ENCODE results near the gene STIP1.
A peak's percentile ranks its signal among the peaks of the same experiment; 100 is the strongest.

The STIP1 gene

DNA sequence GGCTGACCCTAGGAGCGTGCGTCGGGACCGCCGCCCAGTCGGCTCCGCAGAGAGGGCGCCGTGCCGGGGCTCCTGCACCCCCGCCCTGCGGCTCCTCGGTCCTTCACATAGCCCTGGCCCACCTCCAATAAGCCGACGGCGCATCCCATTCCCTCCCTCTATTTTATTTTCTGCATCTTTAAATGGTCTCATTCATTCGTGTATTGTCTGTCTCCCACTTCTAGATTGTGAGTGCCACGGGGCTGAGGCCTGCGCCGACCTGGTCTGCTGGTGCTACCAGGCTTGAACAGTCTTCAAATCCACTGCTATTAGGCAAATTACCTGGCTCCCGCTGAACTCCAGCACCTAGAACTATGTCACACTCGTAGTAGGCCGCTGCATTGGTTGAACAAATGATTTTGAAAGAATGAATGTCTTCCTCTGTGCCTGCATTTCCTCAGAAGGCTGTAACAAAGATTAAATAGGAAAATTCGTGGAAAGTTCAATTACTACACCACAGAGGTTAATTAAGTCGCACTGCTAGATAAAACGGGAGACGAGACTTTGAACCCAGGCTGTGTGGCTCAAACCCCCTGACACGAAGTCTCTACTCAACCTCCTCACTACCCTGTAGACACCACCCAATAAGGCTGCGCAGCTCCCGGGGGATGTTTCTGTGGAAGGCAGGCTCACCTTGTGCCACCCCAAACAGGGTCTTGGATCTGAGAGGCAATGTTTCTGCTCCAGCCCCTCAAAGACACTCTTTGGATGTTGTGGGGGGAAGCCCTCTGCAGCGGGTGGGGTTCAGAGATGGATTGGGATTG, 62.0 kb downstream of the STIP1 start:
- no peaks in the 10 kb centered on the region for H3K36me3 ChIP-seq (ENCODE audit: insufficient read depth, low read length)
- H3K4me1 ChIP-seq (ENCODE audit: insufficient read depth, low read length) = peaks cover 30% of the 10 kb centered on the region
- no peaks in the 10 kb centered on the region for H3K9me3 ChIP-seq (ENCODE audit: control insufficient read depth, insufficient read depth, low read length)
- H3K9ac ChIP-seq (ENCODE audit: low read depth, low read length) = peak overlapping the region; percentile 86

DNA sequence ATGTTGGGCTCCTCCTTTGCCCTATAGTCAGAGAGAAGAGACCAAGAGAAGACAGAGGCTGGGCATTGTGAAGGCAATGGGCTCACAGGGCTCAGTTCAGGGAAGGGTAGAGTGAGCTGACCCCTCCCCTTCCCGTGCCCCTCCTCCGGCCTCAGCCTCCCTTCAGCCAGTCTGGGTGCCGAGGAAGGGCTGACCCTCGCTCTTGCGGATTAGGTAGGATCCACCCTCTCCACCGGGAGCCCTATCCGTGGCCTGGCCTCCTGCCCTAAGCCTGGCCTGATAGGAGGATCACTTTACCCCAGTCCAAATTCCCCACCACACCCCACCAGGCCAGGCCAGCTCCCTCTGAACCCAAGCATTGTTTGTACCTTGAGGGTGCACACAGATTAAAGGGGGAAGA, 62.6 kb downstream of the STIP1 start:
- no peaks in the 10 kb centered on the region for H3K9me3 ChIP-seq (ENCODE audit: control insufficient read depth, insufficient read depth, low read length)
- peaks cover 30% of the 10 kb centered on the region for H3K4me1 ChIP-seq (ENCODE audit: insufficient read depth, low read length)
- no peaks in the 10 kb centered on the region for H3K36me3 ChIP-seq (ENCODE audit: insufficient read depth, low read length)
- H3K9ac ChIP-seq (ENCODE audit: low read depth, low read length) = no peak overlapping the region

DNA sequence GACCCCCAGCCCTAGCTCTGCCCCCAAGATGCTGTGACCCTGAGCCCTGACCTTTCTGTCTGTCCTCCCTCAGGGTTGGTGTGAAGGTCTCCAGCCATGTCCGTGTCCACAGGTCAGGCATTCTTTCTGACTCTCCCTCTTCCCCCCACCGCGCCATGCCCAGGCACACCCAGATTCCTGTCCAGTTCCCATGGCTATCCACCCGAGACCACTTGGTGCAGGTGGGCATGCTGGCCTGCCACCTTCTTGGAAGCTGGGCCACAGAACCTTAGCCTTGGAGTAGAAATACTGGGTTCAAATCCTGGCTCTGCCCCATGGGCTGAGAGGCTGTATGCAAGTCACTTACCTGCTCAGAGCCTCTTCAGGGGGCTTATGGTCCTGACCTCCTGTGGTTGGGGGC, 63.1 kb downstream of the STIP1 start:
- H3K4me1 ChIP-seq (ENCODE audit: insufficient read depth, low read length) = peaks cover 30% of the 10 kb centered on the region
- H3K9ac ChIP-seq (ENCODE audit: low read depth, low read length) = no peak overlapping the region

DNA sequence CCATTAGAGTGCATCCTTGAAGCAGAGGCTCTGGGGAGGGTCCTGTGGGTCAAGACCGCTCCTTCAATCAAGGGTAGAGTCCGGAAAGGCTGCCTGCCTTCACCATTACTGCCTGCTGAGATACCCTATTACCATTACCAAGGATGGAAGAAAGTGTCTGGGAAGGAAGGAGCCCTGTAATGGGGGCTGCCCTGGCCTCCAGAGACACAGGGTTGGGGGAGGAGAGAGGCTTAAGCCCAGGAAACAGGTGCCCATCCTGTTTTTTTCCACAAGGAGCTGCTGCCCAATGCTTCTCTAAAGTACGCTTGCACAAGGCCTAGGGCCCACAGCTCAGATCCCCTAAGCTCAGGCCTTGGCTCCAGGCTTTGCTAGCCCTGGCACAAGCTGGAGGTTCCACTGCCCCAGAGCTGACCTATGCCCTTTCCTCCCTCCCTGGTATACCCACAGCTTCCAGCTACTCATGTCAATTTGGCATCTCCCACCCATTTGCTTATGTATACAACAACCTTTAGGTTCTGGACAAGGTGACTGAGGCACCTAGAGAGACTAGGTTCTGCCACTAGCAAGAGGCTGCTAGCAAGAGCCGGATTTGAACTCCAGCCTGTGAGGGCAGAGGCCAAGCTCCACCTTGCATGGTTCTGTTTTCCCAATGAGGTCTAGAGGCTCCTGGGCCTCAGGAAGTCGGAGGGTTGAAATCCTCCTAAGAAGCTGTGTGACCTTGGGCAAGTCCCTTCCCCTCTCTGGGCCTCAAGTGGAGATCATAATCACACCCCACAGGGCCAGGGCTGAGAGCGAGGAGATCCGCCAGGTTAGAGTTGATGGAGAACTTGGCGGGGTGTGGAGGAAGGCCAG, 63.8 kb downstream of the STIP1 start:
- no peak overlapping the region for H3K9ac ChIP-seq (ENCODE audit: low read depth, low read length)

More for the DNA sequence above, 63.1 kb downstream of the STIP1 start:
- Histone ChIP-seq H3K36me3 (ENCODE audit: insufficient read depth, low read length) (no peaks in the 10 kb centered on the region), H3K9me3 (ENCODE audit: control insufficient read depth, insufficient read depth, low read length) (no peaks in the 10 kb centered on the region)

DNA sequence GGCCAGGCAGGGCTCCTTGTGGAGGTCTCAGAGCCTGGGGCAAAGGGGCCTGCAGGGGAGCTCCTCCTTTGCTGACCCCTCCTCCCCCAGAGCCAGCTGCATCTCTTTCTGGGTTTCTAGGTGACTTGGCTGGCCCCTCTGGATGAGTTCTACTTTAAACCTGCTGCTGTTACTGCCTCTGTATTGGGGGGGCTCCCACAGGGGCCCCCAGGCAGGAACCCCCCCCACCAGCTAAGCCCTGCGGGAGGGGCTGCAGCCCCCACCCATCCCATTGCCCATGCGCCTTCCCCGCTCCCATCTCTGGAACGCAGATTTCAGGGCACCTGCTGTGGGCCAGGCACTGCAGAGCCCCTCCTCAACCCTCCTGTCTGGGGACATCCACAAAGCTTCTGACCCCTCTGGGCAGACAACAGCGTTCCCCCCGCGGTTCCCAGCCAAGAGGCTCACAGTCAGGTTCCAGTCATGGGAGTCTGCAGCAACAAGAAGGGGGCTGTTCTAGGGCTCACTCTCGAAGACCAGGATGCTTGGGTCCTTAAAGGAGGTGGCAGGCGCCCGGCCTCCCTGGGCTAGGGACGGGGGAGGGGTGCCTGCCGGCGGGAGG, 64.5 kb downstream of the STIP1 start:
- Histone ChIP-seq H3K36me3 (ENCODE audit: insufficient read depth, low read length) (no peaks in the 10 kb centered on the region), H3K4me1 (ENCODE audit: insufficient read depth, low read length) (peaks cover 30% of the 10 kb centered on the region), H3K9me3 (ENCODE audit: control insufficient read depth, insufficient read depth, low read length) (no peaks in the 10 kb centered on the region), H3K9ac (ENCODE audit: low read depth, low read length) (peak overlapping the region; percentile 82)

More for the DNA sequence above, 63.8 kb downstream of the STIP1 start:
- Histone ChIP-seq H3K9me3 (ENCODE audit: control insufficient read depth, insufficient read depth, low read length) (no peaks in the 10 kb centered on the region), H3K4me1 (ENCODE audit: insufficient read depth, low read length) (peaks cover 30% of the 10 kb centered on the region), H3K36me3 (ENCODE audit: insufficient read depth, low read length) (no peaks in the 10 kb centered on the region)

DNA sequence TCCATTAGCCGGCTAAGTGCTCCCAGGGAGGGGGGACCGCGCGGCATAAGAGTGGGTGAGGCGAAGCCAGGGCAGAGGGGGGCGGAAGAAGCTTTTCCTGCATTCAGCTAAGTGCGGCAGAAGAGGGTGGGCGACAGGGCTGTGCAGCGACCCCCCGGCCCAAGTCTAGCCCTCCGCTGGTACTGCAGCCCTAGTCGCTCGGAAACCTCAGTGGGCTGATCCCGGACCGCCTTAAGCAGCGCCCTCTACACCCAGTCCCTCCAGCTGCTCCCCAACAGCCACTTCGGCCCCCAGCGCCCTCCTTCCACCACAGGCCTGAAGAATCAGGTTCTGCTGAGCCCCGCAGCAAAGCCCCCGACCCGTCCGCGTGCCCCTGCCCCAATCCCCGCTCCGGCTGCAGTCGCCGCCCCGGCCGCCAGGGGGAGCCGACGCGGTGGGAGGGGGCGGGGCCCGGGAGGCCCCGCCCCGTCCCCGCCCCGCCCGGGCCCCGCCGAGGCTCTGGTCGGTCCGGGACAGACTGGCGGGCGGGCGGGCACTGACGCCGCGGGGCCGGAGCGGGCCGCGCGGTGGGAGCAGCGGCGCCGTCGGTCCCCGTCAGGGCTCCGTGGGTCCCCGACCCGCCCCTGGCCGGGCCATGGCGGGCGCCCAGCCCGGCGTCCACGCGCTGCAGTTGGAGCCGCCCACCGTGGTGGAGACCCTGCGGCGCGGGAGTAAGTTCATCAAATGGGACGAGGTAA, 65.2 kb downstream of the STIP1 start, which contains the start of gene PLCB3:
TSS of gene PLCB3 (plus strand) at position 515 of the 737 bp plus-strand sequence. CDS start at position 635, 120 bp downstream.
- no peaks in the 10 kb centered on the region for H3K9me3 ChIP-seq (ENCODE audit: control insufficient read depth, insufficient read depth, low read length)
- H3K9ac ChIP-seq (ENCODE audit: low read depth, low read length) = peak within 1 kb of the TSS; percentile 82
- peaks cover 30% of the 10 kb centered on the region for H3K4me1 ChIP-seq (ENCODE audit: insufficient read depth, low read length)
- H3K36me3 ChIP-seq (ENCODE audit: insufficient read depth, low read length) = peaks cover 4% of the 10 kb centered on the region

DNA sequence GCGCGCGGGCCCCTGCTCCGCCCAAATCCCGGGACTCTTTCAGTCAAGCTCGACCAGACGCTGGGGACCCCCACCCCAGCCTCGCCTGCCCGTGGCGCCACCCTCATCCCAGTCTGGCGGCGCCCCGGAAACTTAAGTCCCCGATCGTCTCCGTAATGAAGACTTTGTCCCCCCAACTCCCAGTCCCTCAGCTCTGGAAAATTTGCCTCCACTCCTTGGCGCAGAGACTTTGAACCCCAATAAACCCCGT, 65.7 kb downstream of the STIP1 start:
- H3K4me1 ChIP-seq (ENCODE audit: insufficient read depth, low read length) = peaks cover 30% of the 10 kb centered on the region

DNA sequence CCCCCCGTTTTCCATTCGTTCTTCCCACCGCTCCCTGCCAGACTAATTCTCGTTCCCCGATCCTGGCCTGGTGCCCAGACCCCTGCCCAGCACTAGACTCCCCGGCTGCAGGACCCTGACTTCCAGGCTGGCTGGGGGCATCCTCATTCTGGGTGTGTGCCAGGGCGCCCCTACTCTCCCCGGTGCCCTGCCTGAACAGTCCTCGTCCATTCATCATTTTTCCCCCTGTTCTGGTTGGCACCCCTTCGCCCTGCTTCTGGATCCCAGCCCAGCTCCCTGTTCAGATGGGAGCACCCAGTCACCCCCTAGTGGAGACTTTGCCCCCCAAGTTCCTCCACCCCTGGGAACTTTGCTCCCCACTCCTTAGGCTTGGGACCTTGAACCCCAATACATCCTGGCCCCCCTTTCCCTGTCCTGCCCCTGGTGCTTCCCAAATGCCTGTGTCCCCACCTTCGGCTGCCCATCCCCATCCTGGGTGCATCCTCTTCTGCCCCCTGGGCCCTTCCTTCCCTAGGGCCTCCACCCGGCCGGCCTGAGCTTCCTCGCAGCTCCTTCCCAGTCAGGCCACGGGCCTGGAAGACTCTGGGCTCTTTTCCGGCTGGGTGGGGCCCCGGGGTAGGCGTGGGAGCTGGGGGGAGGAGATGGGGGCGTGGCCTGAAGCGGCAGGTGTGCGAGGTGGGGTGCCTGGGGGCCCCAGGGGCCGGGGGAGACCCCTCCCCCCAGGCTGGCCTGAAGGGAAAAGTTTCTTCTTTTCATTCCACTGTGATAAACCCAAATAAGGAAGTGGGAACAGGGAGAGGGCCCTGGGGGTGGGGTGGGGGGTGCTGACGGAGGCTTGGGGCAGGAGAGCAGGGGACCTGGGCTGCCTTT, 66.3 kb downstream of the STIP1 start:
- H3K9me3 ChIP-seq (ENCODE audit: control insufficient read depth, insufficient read depth, low read length) = no peaks in the 10 kb centered on the region
- peak overlapping the region; percentile 82 for H3K9ac ChIP-seq (ENCODE audit: low read depth, low read length)
- peaks cover 30% of the 10 kb centered on the region for H3K4me1 ChIP-seq (ENCODE audit: insufficient read depth, low read length)
- peaks cover 7% of the 10 kb centered on the region for H3K36me3 ChIP-seq (ENCODE audit: insufficient read depth, low read length)

More for the DNA sequence above, 65.7 kb downstream of the STIP1 start:
- H3K36me3 ChIP-seq (ENCODE audit: insufficient read depth, low read length) = peaks cover 7% of the 10 kb centered on the region
- peak overlapping the region; percentile 82 for H3K9ac ChIP-seq (ENCODE audit: low read depth, low read length)
- H3K9me3 ChIP-seq (ENCODE audit: control insufficient read depth, insufficient read depth, low read length) = no peaks in the 10 kb centered on the region

DNA sequence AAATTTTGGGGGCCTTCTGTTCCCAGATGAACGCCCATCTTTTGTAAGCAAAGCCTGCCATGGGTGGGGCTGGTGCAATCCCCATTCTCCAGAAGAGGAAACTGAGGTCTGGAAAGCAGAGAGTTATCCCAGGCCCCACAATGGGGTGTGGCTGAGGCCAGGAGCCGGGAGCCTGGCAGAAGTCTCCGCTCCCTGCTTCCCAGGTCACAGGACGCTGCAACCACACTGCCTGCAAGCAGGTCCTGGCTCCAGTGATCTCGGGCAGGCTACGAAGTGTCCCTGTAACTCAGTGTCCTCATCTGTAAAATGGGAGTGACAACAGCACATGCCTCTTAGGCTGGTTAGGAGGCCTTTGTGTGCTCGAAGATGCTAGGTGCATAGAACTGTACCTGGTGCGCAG, 67.1 kb downstream of the STIP1 start:
- Histone ChIP-seq H3K9me3 (ENCODE audit: control insufficient read depth, insufficient read depth, low read length) (no peaks in the 10 kb centered on the region), H3K36me3 (ENCODE audit: insufficient read depth, low read length) (peaks cover 7% of the 10 kb centered on the region), H3K9ac (ENCODE audit: low read depth, low read length) (no peak overlapping the region), H3K4me1 (ENCODE audit: insufficient read depth, low read length) (peaks cover 27% of the 10 kb centered on the region)

DNA sequence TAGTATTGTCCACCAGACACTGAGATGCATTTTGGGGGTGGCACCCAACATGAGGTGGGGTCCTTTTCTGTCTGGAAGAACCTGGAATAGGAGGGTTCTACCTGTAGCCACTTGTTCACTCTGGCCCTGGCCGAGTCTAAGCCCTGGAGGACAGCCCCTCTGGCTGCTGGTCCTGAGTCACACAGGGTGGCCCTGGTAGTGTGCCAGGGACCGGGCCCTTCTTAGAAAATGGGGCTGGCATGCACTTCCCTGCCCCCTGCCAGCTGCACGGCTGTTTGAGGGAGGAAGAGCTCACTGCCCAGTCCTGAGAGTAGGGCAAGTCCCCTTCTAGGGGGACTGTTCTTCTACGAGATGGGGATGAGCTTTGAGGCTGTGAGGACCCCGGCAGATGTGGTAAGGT, 67.5 kb downstream of the STIP1 start:
- Histone ChIP-seq H3K36me3 (ENCODE audit: insufficient read depth, low read length) (peaks cover 7% of the 10 kb centered on the region), H3K4me1 (ENCODE audit: insufficient read depth, low read length) (peaks cover 23% of the 10 kb centered on the region), H3K9me3 (ENCODE audit: control insufficient read depth, insufficient read depth, low read length) (no peaks in the 10 kb centered on the region), H3K9ac (ENCODE audit: low read depth, low read length) (no peak overlapping the region)
